CD4-positive, CD25-positive, alpha-beta regulatory T cell (primary cell): Measurements from ENCODE around the gene LRRC52. TPM values are rescaled to one million over a fixed set of nuclear protein-coding genes. Genes with fewer than 3 reads are reported as not detected.

Experiments
- ATAC-seq, 2 donors: fragments of 150-1000 bp; cut with Tn5 transposase; one replicate each; pipeline ENCODE4 v1.10.0; 2021; ENCODE audit warnings: low read depth in 2 of 2, moderate number of reproducible peaks in 2 of 2, moderate library complexity in 1 of 2
- DNase-seq, 3 donors: peaks; one replicate each; pipeline versions ENCODE4 v3.0.0 to v3.0.0-alpha.2; 2012 to 2022; ENCODE audit warnings: mixed read lengths in 1 of 3
- H3K27ac ChIP-seq: one replicate; pipeline ENCODE4 v1.7.0; 2013; ENCODE audit warnings: mild to moderate bottlenecking, low read length; ENCODE audit not compliant: insufficient read depth, poor library complexity, severe bottlenecking
- H3K27me3 ChIP-seq: one replicate; pipeline ENCODE4 v1.7.0; 2013; ENCODE audit warnings: low read length; ENCODE audit not compliant: control insufficient read depth, insufficient read depth
- H3K36me3 ChIP-seq: one replicate; pipeline ENCODE4 v1.7.0; 2013; ENCODE audit warnings: mild to moderate bottlenecking, low read length, moderate library complexity; ENCODE audit not compliant: control insufficient read depth, insufficient read depth
- H3K4me1 ChIP-seq: 2 replicates; pipeline ENCODE4 v1.7.0; 2013; ENCODE audit warnings: mild to moderate bottlenecking, low read length; ENCODE audit not compliant: insufficient read depth, control insufficient read depth, poor library complexity, severe bottlenecking
- H3K4me3 ChIP-seq: one replicate; pipeline ENCODE4 v1.7.0; 2013; ENCODE audit warnings: low read depth, mild to moderate bottlenecking, low read length, moderate library complexity
- H3K9me3 ChIP-seq, 2 experiments: 1 replicate in 1 of 2; 2 replicates in 1 of 2; pipeline ENCODE4 v1.7.0; 2013; ENCODE audit warnings: low read length in 2 of 2, mild to moderate bottlenecking in 1 of 2, moderate library complexity in 1 of 2; ENCODE audit not compliant: control insufficient read depth in 2 of 2
- H3K27ac Mint-ChIP-seq, 3 donors: one replicate each; pipeline ENCODE4 v1.8.0; 2020 to 2022; ENCODE audit warnings: mild to moderate bottlenecking in 3 of 3, mixed read lengths in 3 of 3, moderate library complexity in 2 of 3
- H3K27me3 Mint-ChIP-seq: one replicate; pipeline ENCODE4 v1.8.0; 2022; ENCODE audit warnings: mild to moderate bottlenecking, mixed read lengths
- H3K36me3 Mint-ChIP-seq: one replicate; pipeline ENCODE4 v1.8.0; 2020; ENCODE audit warnings: mixed read lengths
- H3K4me1 Mint-ChIP-seq, 4 donors: one replicate each; pipeline ENCODE4 v1.8.0; 2020 to 2022; ENCODE audit warnings: mixed read lengths in 4 of 4, mild to moderate bottlenecking in 1 of 4
- H3K4me3 Mint-ChIP-seq, 4 donors: one replicate each; pipeline ENCODE4 v1.8.0; 2020 to 2022; ENCODE audit warnings: mild to moderate bottlenecking in 4 of 4, mixed read lengths in 4 of 4, moderate library complexity in 3 of 4
- H3K9me3 Mint-ChIP-seq, 7 donors: one replicate each; pipeline ENCODE4 v1.8.0; 2020 to 2022; ENCODE audit warnings: mixed read lengths in 7 of 7, mild to moderate bottlenecking in 3 of 7, moderate library complexity in 2 of 7
- polyA plus RNA-seq, 4 donors: library from polyadenylated mRNA; unstranded; fragments of 300-500 nt; fragmentation: Illumina TruSeq; gene quantifications; one replicate each; pipeline ENCODE4 v1.2.3, GENCODE V29; 2021
- total RNA-seq: library from RNA; stranded (reverse); gene quantifications from one replicate; pipeline ENCODE4 v1.2.3, GENCODE V29; 2022

LRRC52 gene
- total and polyA plus RNA-seq, 5 donors from 2014 or later = not detected

DNA sequence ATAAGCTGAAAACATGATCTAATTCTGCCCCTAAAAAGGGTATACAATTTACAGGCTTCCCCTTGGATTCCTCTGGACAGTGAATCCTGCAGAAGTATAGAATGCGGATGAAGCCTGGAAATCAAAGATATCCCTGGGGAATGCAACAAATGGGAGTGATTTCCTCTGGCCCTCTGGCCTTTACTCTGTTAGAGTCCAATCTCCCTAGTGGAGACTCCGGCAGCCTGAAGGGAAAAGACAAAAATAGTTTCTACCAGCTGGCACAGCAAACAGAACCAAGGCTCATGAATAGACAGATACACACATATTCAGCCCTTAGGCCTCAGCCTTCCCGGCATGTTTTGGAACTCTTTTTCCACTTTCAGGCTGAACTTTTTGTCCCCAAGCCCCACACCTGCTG, 3.9 kb upstream of the LRRC52 start:
- H3K9me3 ChIP-seq = no peaks in the 10 kb centered on the region
- ATAC-seq (no peak), DNase-seq (no peak)
- Mint-ChIP-seq H3K9me3 (peaks cover 0 to 1% (median 0%) of the 10 kb centered on the region in 7 donors), H3K27ac (no peak overlapping the region), H3K36me3 (no peaks in the 10 kb centered on the region), H3K27me3 (peaks cover 32% of the 10 kb centered on the region), H3K4me1 (no peaks in the 10 kb centered on the region), H3K4me3 (no peak overlapping the region)
- H3K36me3 ChIP-seq = no peaks in the 10 kb centered on the region
- H3K4me3 ChIP-seq = no peak overlapping the region
- H3K4me1 ChIP-seq = no peaks in the 10 kb centered on the region
- peaks cover 11% of the 10 kb centered on the region for H3K27me3 ChIP-seq
- H3K27ac ChIP-seq = no peak overlapping the region

DNA sequence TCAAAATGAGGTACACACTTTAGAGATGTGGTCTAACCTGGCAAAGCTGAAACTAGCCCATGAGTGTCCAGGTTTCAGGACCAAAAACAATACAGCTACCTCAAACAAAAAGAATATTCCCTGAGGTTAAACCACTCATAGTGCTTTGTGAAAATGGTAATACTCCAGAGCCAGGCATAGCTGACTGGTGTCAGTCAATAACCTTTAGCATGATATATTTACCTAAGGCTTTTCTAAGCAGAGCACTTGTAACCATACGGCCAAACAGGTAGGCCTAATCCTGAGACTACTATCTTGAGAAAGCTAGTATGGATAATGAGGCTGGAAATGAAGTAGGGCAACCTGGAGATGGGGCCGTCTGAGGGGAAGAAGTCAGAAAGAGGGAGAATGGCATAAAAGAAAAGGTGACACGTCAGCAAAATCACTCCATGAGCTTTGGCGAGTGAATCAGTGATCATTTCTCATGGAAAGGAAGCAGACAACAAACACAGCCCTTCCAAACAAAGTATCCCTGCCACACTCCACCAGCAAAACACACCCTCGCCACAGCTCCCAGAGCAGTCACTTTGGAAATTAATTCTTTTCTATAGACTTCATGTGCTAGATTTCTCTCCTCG, 1.7 kb upstream of the LRRC52 start:
- H3K9me3 ChIP-seq = no peaks in the 10 kb centered on the region
- ATAC-seq (no peak), DNase-seq (no peak)
- Mint-ChIP-seq H3K4me1 (no peaks in the 10 kb centered on the region), H3K9me3 (peaks cover 0 to 1% (median 0%) of the 10 kb centered on the region in 7 donors), H3K36me3 (no peaks in the 10 kb centered on the region), H3K27me3 (peaks cover 41% of the 10 kb centered on the region), H3K27ac (no peak overlapping the region), H3K4me3 (no peak overlapping the region)
- no peak overlapping the region for H3K4me3 ChIP-seq
- no peak overlapping the region for H3K27ac ChIP-seq
- H3K27me3 ChIP-seq = peaks cover 9% of the 10 kb centered on the region
- no peaks in the 10 kb centered on the region for H3K36me3 ChIP-seq
- no peaks in the 10 kb centered on the region for H3K4me1 ChIP-seq

DNA sequence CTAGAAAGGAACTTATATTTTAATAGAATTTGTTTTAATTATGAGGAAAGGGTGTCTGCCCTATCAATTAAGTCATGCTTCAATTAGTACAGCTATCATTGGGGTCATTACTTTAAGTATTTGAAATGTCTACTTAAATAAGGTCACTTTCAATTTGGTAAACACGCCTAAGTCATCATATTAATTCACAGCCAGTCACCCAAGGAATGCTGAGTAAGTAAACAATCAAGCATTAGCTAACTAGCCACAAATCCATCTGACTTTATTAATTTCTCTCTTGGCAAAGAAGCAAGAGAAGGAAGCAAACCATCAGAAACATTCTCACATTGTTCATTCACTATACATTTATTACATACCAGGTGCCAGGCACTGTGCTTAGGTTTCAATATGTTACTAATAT, 1.2 kb upstream of the LRRC52 start:
- Mint-ChIP-seq H3K36me3 (no peaks in the 10 kb centered on the region), H3K27me3 (peaks cover 46% of the 10 kb centered on the region), H3K4me1 (no peaks in the 10 kb centered on the region), H3K9me3 (peaks cover 0 to 2% (median 0%) of the 10 kb centered on the region in 7 donors), H3K27ac (no peak overlapping the region), H3K4me3 (no peak overlapping the region)
- no peak for ATAC-seq
- no peak overlapping the region for H3K27ac ChIP-seq
- DNase-seq = no peak
- no peaks in the 10 kb centered on the region for H3K36me3 ChIP-seq
- no peaks in the 10 kb centered on the region for H3K9me3 ChIP-seq
- H3K27me3 ChIP-seq = peaks cover 13% of the 10 kb centered on the region
- H3K4me1 ChIP-seq = no peaks in the 10 kb centered on the region
- H3K4me3 ChIP-seq = no peak overlapping the region

DNA sequence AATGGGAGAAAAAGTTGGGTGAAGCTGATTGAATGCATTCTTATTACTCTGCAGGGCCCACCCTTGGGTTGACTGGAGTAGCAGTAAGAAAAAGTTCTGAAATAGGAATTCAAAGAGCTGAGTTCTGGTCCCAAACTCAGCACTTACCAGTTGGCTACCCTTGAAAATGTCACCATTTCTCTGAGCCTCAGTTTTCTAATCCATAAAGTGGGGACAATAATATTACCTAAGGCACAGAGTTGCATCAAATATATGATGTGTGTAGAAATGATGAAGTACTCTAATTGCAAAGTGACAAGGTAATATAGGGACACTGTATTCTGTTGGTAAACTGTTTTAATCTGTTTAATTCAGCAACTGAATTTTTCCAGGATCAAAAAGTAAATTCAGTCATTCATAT, 1.2 kb downstream of the LRRC52 start:
- no peak for ATAC-seq
- Mint-ChIP-seq H3K27ac (no peak overlapping the region), H3K4me3 (no peak overlapping the region), H3K4me1 (no peaks in the 10 kb centered on the region), H3K27me3 (peaks cover 40% of the 10 kb centered on the region), H3K9me3 (peaks cover 0 to 3% (median 0%) of the 10 kb centered on the region in 7 donors), H3K36me3 (no peaks in the 10 kb centered on the region)
- DNase-seq = no peak
- no peak overlapping the region for H3K4me3 ChIP-seq
- H3K9me3 ChIP-seq = no peaks in the 10 kb centered on the region
- no peaks in the 10 kb centered on the region for H3K36me3 ChIP-seq
- H3K27me3 ChIP-seq = peaks cover 18% of the 10 kb centered on the region
- H3K27ac ChIP-seq = no peak overlapping the region
- H3K4me1 ChIP-seq = no peaks in the 10 kb centered on the region

DNA sequence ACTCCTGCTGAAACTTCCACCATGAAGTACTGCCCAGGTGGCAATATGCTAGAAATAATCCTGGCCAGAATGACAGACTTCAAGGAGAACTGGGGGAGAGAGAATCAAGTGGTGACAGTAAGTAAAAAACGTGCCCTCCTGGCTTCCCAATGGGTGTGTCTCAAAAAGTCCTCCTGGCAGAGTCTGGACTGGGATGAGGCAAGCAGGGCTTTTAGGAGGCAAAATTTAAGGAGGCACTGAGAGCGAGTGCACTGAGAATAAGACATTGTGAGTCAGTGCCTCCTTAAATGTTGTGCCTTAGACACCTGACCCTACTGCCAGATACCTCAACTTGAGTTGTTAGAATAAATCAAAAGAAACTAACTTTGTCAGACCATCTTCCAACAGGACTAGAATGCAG, 2.2 kb downstream of the LRRC52 start:
- Mint-ChIP-seq H3K27me3 (peaks cover 40% of the 10 kb centered on the region), H3K36me3 (no peaks in the 10 kb centered on the region), H3K4me3 (no peak overlapping the region), H3K4me1 (no peaks in the 10 kb centered on the region), H3K9me3 (peaks cover 0 to 3% (median 0%) of the 10 kb centered on the region in 7 donors), H3K27ac (no peak overlapping the region)
- Histone ChIP-seq H3K9me3 (no peaks in the 10 kb centered on the region), H3K27ac (no peak overlapping the region), H3K4me3 (no peak overlapping the region), H3K4me1 (no peaks in the 10 kb centered on the region), H3K36me3 (no peaks in the 10 kb centered on the region), H3K27me3 (peaks cover 18% of the 10 kb centered on the region)
- DNase-seq (no peak), ATAC-seq (no peak)

DNA sequence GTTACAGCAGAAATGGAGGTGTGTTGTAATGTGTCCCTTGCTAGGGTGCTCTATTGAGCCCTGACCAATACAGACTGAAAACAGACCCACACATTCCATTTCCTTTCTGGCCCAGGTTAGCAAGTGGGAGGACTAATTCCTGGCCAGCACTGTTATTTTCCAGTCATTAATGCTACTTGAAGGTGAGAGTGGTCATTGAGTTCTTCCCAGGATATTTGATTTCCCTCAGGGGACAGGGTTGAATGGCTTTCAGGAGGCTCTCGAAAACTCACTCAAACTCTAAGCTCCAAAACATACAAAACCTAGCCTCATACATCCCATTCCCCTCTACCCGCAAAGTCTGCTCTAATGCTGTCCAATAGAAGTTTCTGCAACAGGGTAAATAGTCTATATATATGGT, 6.2 kb downstream of the LRRC52 start:
- Histone ChIP-seq H3K27me3 (peaks cover 11% of the 10 kb centered on the region), H3K4me3 (no peak overlapping the region), H3K36me3 (no peaks in the 10 kb centered on the region), H3K9me3 (no peaks in the 10 kb centered on the region), H3K27ac (no peak overlapping the region), H3K4me1 (no peaks in the 10 kb centered on the region)
- ATAC-seq = no peak
- H3K4me1 Mint-ChIP-seq = no peaks in the 10 kb centered on the region
- DNase-seq = no peak
- H3K27me3 Mint-ChIP-seq = peaks cover 25% of the 10 kb centered on the region
- no peaks in the 10 kb centered on the region for H3K36me3 Mint-ChIP-seq
- no peak overlapping the region for H3K4me3 Mint-ChIP-seq
- no peak overlapping the region for H3K27ac Mint-ChIP-seq
- peaks cover 0 to 2% (median 0%) of the 10 kb centered on the region in 7 donors for H3K9me3 Mint-ChIP-seq

DNA sequence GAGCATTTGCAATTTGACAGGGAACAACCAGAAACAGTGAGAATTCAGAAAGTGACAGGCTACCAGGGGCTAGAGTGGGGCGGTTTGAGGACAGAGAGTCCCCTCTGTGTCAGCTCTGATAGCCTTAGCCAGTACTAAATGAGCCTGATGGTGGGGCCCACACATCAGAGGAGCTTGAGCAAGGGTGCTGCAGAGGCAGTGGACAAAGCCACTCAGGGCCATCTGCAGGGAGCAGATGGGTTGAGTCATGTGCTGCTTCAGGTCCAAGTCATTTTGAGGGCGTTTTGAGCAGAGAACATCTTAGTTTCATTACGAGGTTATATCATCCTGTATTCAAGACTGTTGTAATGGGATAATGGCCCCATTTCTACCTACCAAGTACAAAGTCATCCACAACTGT, 7.7 kb downstream of the LRRC52 start:
- no peaks in the 10 kb centered on the region for H3K9me3 ChIP-seq
- Mint-ChIP-seq H3K4me3 (no peak overlapping the region), H3K27ac (no peak overlapping the region), H3K36me3 (no peaks in the 10 kb centered on the region), H3K9me3 (peaks cover 0 to 5% (median 0%) of the 10 kb centered on the region in 7 donors), H3K4me1 (no peaks in the 10 kb centered on the region), H3K27me3 (peaks cover 23% of the 10 kb centered on the region)
- ATAC-seq = no peak
- H3K27ac ChIP-seq = no peak overlapping the region
- H3K4me1 ChIP-seq = no peaks in the 10 kb centered on the region
- H3K36me3 ChIP-seq = no peaks in the 10 kb centered on the region
- H3K4me3 ChIP-seq = no peak overlapping the region
- no peak for DNase-seq
- H3K27me3 ChIP-seq = peaks cover 14% of the 10 kb centered on the region

DNA sequence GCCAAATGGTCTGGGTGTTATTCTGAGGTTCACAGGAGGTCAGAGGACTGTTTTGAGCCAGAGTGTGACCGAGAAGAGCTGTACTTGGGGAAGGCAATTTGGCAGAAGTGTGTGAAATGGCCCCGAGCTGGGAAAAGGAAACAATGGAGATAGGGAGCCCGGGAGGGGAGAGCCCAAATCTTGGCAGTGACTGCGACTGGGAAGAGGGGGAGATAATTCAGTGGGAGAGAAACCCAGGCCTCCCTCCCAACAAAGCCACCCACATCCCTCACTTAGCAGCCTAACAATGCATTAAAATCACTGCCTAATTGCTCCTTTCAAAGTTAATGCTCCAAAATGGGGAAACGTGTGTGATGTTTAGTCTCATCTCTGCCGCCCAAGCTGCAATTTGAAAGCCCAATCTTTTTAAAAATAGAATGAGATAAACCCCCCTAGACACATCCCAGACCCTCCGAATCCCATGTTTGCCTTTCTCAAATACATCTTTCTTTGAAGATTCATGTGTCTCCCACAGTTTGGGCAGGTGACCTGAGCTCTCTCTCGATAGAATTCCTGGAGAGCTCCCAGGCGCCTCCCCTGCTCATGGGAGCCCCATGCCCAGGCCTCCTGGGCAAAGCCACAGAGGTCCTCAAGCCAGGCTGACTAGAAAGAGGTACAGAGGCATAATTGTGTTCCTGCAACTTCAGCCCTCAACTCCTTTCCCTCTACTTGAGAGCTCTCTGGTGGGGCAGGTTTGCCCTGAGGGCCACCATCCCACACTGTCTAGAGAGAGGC, 17.3 kb downstream of the LRRC52 start:
- H3K9me3 ChIP-seq = no peaks in the 10 kb centered on the region
- no peaks in the 10 kb centered on the region for H3K36me3 ChIP-seq
- no peak for DNase-seq
- no peaks in the 10 kb centered on the region for H3K4me1 ChIP-seq
- Mint-ChIP-seq H3K4me3 (no peak overlapping the region), H3K36me3 (no peaks in the 10 kb centered on the region), H3K27me3 (peaks cover 22% of the 10 kb centered on the region), H3K9me3 (peaks cover 0 to 2% (median 0%) of the 10 kb centered on the region in 7 donors), H3K27ac (no peak overlapping the region), H3K4me1 (peaks cover 0 to 5% (median 2%) of the 10 kb centered on the region in 4 donors)
- no peak for ATAC-seq
- H3K4me3 ChIP-seq = no peak overlapping the region
- H3K27me3 ChIP-seq = peaks cover 20% of the 10 kb centered on the region
- H3K27ac ChIP-seq = no peak overlapping the region
